HUDEP-2 (cell line): Measurements from ENCODE around the gene NTN3.

Experiments used
- DNase-seq, 76 experiments: peaks; one replicate each; lab custom pipeline; 2025; ENCODE audit not compliant: unreplicated experiment in 76 of 76; lab: John Stamatoyannopoulos, UW

Gene NTN3

GRCh38 chr16:2511996-2512734, 41.1 kb downstream of the NTN3 start:
- DNase-seq = no peak

DNA sequence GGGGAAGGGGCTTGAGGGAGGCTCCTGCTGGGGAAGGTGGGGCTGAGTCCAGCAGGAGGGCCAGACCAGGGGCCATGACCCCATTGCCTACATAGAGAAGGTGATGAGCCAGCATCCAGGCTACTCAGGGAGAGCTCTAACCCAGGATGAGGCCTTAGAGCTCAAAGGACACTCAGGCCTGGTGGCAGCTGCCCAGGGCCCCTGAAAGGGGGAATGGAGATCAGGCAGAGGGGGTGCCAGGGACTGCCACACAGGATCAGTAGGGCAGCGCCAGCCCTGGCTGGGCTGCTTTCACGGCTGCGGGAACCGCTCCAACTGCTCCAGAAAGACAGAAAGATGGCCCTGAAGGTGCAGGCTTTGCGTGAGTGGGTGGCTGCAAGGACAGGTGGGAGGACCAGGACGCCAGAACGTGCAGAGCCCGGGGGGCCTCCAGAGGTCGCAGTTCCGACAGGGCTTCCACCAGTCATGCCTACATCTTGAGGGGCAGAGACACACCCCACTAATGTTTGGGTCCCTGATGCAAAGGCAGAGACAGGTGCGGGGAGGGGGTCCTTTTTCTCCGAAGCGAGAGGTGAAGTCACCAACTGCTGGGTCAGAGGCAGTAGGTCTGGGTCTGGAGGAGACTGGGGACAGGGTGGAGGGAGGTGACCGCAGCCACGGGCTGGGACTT, 41.8 kb downstream of the NTN3 start:
- DNase-seq = peak in 2 of 76 experiments; percentile 5 to 11

DNA sequence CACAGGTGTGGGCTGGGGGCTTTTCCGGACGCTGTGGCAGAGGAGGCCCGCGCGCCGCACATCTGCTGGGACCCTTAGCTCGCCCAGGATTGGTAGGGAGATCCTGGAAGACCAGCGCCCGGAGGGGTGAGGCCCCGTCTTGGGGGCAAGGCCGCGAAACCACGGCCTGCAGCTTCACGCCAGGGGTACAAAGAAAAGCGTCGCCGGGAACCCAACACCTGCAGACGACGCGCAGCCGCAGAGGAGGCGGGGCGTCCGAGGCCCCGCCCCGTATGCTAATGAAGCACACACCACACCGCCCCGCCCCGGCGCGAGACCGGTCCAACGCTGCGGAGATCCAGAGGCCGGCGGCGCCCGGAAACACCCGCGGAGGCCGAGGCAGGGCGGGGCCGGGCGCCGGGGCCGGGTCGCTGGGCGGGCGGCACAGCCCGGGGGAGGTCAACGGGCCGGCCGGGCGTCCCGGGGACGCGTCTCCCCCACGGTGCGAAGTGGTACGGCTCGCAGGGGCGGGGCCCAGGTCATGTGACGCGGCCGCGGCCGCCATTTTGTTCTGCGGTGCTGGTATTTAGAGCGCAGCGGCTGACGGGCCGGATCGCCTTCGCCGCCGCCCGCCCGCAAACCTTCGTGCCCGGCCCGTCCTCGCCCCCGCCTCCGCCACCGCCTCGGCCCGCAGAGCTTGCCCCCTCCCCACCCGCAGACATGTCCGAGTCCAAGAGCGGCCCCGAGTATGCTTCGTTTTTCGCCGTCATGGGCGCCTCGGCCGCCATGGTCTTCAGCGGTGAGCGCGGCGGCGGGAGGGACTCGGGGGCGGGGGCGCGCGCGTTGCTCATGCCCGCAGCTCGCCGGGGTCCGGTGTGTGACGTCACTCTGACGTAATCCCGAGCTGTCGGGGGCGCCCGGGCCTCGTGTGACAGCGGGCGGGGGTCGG, 42.6 kb downstream of the NTN3 start, which contains the start of gene ATP6V0C:
TSS of gene ATP6V0C (plus strand) at position 548 of the 928 bp plus-strand sequence. CDS start at position 700, 152 bp downstream.
- peak in 72 of 76 experiments; percentile 46 to 97 (median 88) for DNase-seq

GRCh38 chr16:2514333-2515179, 43.5 kb downstream of the NTN3 start:
- DNase-seq = no peak

GRCh38 chr16:2515180-2515851, 44.2 kb downstream of the NTN3 start:
- DNase-seq = peak in 25 of 76 experiments; percentile 13 to 47 (median 27)

- DNase-seq = no peak
These were observed 45.5 kb downstream of the NTN3 start for GRCh38 chr16:2516391-2517240.

GRCh38 chr16:2517954-2518605, 47.0 kb downstream of the NTN3 start:
- DNase-seq = no peak

DNA sequence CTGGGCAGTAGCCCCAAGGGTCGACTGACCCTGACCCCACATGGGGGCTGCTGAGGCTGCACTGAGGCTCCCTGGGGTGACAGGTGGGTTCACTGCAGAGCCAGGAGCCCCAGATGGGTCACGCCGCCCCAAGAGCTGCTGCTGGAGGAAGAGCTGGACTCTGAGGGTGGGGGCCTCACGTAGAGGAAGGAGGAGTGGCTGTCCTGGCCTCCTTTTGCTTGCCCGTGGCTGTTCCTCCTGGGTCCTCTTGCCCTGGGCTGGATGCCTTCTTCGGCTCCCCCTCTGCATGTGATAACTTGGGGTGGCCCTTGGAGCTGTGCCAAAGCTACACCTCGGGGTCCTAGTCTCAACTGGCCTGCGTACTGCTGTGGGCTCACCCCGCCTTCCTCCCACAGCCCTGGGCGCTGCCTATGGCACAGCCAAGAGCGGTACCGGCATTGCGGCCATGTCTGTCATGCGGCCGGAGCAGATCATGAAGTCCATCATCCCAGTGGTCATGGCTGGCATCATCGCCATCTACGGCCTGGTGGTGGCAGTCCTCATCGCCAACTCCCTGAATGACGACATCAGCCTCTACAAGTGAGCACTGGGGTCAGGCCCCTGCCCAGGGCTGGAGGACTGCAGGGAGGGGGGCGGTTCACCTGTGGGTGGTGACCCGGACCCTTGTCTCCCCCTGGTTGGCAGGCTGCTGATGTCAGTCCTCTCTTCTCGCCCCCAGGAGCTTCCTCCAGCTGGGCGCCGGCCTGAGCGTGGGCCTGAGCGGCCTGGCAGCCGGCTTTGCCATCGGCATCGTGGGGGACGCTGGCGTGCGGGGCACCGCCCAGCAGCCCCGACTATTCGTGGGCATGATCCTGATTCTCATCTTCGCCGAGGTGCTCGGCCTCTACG, 48.0 kb downstream of the NTN3 start:
- no peak for DNase-seq

GRCh38 chr16:2519711-2520080, 48.6 kb downstream of the NTN3 start:
- no peak for DNase-seq

DNA sequence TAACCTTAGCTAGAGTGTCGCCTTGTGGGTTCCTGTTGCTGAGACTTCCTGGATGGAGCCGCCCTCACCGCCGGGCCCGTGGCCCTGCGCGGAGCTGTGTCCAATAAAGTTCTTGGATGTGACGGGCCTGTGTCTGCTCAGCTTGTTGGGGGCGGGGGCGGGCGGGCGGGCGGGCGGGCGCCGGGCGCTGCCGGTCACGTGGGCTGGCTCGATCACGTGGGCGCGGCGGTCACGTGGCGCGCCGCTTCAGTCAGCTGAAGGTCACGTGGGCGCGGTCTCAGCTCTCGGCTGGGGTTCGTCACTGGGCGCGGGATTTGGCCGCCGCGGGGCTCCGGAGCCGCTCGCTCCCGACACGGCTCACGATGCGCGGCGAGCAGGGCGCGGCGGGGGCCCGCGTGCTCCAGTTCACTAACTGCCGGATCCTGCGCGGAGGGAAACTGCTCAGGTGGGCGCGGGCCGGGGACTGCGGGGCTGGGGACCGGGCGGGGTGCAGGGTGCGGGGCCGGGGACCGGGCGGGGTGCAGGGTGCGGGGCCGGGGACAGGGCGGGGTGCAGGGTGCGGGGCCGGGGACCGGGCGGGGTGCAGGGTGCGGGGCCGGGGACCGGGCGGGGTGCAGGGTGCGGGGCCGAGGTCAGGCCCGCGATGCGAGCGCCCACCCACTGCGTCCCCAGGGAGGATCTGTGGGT, 49.1 kb downstream of the NTN3 start, which contains the start of gene AMDHD2:
TSS of gene AMDHD2 (plus strand) at position 275 of the 687 bp plus-strand sequence. CDS start at position 363, 88 bp downstream.
- peak in 73 of 76 experiments; percentile 33 to 90 (median 82) for DNase-seq

DNA sequence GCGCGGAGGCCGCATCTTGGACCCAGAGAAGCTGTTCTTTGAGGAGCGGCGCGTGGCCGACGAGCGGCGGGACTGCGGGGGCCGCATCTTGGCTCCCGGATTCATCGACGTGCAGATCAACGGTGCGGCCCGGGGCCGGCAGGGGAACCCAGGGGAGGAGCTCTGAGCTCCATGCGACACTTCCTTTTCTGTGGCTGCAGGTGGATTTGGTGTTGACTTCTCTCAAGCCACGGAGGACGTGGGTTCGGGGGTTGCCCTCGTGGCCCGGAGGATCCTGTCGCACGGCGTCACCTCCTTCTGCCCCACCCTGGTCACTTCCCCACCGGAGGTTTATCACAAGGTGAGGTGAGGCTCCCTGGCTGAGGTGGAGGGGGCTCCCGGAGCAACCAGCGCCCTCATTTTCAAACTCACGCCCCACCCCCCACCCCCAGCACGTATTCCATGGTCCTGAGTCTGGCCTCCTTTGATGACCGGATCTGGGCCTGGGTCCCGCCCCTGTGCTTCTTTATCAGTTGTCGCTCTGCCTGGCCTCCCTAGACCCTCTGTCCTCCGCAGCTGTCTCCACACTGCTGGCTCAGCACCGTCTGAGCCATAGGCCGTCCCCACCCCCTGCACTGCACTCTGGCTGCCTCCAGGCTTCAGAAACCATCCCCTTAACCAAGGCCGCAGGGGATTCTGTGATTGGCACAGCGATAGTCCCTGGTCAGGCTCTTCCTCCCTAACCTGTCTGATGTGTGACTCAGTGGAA, 49.9 kb downstream of the NTN3 start:
- peak in 10 of 76 experiments; percentile 12 to 29 (median 18) for DNase-seq
